ENCODE results near the gene OPN1SW. TPM values are rescaled to one million over a fixed set of nuclear protein-coding genes. Genes with fewer than 3 reads are reported as not detected.

The OPN1SW gene
- total and polyA plus RNA-seq, 9 of the 15 experiments (the other 6 are each of a cell fraction or from before 2014, with no cell fraction given), result 0.84 to 1.0 TPM; not detected in 7

DNA sequence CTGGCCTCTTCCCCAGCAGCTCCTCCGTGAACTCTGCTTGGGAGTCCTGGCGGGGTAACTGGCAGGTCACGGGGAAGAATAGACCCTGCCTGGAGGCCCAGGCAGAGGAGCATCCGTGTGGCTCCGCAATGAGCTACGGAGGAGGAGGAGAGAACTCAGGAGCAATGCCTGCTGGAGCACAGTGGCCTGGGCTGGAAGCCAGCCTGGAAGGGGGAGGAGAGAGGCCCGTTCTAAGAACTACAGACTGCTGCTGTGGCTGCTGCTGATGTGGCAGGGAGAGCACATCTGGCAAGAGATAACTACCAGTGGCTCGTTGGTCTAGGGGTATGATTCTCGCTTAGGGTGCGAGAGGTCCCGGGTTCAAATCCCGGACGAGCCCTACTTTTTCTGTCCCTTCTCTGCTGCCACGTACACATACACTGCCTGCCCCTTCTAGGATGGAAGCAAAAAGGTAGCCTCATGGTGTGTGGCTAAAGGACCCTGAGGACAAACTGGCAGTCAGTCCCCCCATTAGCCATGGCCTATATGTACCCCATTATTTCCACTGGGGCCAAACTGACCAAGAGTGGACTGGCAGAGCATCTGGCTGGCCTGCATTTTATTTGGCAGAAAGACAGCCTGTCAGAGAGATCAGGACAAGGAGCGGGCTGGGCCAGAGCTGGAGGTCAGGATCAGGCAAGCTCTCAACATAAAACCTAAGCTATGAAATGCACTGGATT lies 7.7 kb upstream of the OPN1SW start (continued):
- TF ChIP-seq ZBTB9 (CRISPR knock-in tag; IDR thresholded peaks at IDR 0.05), result peak; percentile 95
- TF ChIP-seq CHAMP1 (IDR thresholded peaks at IDR 0.05), result 0 out of 2 replicates have a peak, but pooled peaks have one; percentile 57
- peak; percentile 97 for TF ChIP-seq RREB1 (CRISPR knock-in tag; IDR thresholded peaks at IDR 0.05)
- TF ChIP-seq TEAD2 (tag; IDR thresholded peaks at IDR 0.05), result 0 out of 2 replicates have a peak, but pooled peaks have one; percentile 18
- TF ChIP-seq ZNF668 (CRISPR knock-in tag; IDR thresholded peaks at IDR 0.05), result peak; percentile 62; the same call in 1 of the 2 replicates
- TF ChIP-seq GATAD2B (IDR thresholded peaks at IDR 0.05; ENCODE audit: borderline replicate concordance), result no peak
- peak; percentile 68; the same call in 1 of the 2 replicates for TF ChIP-seq SREBF1 (IDR thresholded peaks at IDR 0.05; ENCODE audit: borderline replicate concordance, low read depth, low read length)
- TF ChIP-seq E2F1 (CRISPR knock-in tag; IDR thresholded peaks at IDR 0.05), result peak; percentile 73
- TF ChIP-seq, protein P1, sequence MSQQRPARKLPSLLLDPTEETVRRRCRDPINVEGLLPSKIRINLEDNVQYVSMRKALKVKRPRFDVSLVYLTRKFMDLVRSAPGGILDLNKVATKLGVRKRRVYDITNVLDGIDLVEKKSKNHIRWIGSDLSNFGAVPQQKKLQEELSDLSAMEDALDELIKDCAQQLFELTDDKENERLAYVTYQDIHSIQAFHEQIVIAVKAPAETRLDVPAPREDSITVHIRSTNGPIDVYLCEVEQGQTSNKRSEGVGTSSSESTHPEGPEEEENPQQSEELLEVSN (IDR thresholded peaks at IDR 0.05; ENCODE audit: borderline replicate concordance in 1 of 2, extremely low read depth in 1 of 2, insufficient read depth in 1 of 2, insufficient read length in 1 of 2, low read depth in 1 of 2, low read length in 1 of 2, poor library complexity in 1 of 2, severe bottlenecking in 1 of 2), result no peak
- 0 out of 2 replicates have a peak, but pooled peaks have one; percentile 14 for TF ChIP-seq ZBTB12 (CRISPR knock-in tag; IDR thresholded peaks at IDR 0.05)
- TF ChIP-seq GABPA (tag; conservative IDR thresholded peaks at IDR 0.05; ENCODE audit: low read depth), result no peak

All from K562 (cell line).